B cell (primary cell): ENCODE data around the gene LRRC10B. TPM values are rescaled to one million over a fixed set of nuclear protein-coding genes. Genes with fewer than 3 reads are reported as not detected.

Experiments
- ATAC-seq: fragments of 200-7000 bp; cut with Tn5 transposase; one replicate; pipeline ENCODE4 v1.10.0; 2021; ENCODE audit warnings: low read depth, mild to moderate bottlenecking, moderate number of reproducible peaks, moderate library complexity
- CTCF ChIA-PET: fragments of 350-600 bp; sonication (Branson Sonifier 250); formaldehyde crosslinking; loops from one replicate; lab custom pipeline; 2021; ENCODE audit warnings: antibody characterized with exemption, inconsistent platforms; lab: Charles Lee
- POLR2A ChIA-PET: fragments of 350-600 bp; sonication (Branson Sonifier 250); formaldehyde crosslinking; loops from one replicate; lab custom pipeline; 2021; ENCODE audit warnings: antibody characterized with exemption; lab: Charles Lee
- DNase-seq: peaks from one replicate; pipeline ENCODE4 v3.0.0; 2013
- H2AFZ ChIP-seq: 2 replicates; pipeline ENCODE4 v1.6.1; 2012; ENCODE audit warnings: mild to moderate bottlenecking, low read depth, low read length; ENCODE audit not compliant: insufficient read depth, poor library complexity, severe bottlenecking
- H3K27ac ChIP-seq, 2 donors: 1 replicate in 1 of 2; 2 replicates in 1 of 2; pipeline ENCODE4 v1.5.1; 2012 to 2013; ENCODE audit warnings: low read length in 2 of 2, mild to moderate bottlenecking in 2 of 2, moderate library complexity in 1 of 2
- H3K27me3 ChIP-seq, 4 experiments: fragments of 200-600 bp in 1 of 4; sonication (generic) in 1 of 4; replicated peaks in 1 of 4; 1 replicate in 2 of 4; 2 replicates in 2 of 4; pipeline versions ENCODE4 v1.6.1 to v1.7.0; 2013 to 2016; ENCODE audit warnings: low read length in 3 of 4, mild to moderate bottlenecking in 2 of 4, mixed read lengths in 1 of 4, moderate library complexity in 1 of 4; ENCODE audit not compliant: insufficient read depth in 4 of 4, control insufficient read depth in 3 of 4; ENCODE audit errors: control extremely low read depth in 1 of 4
- H3K36me3 ChIP-seq, 2 experiments: replicated peaks in 1 of 2; 1 replicate in 1 of 2; 2 replicates in 1 of 2; pipeline versions ENCODE4 v1.6.1 to v1.7.1; 2013; ENCODE audit warnings: low read length in 1 of 2; ENCODE audit not compliant: insufficient read depth in 2 of 2, control insufficient read depth in 1 of 2; ENCODE audit errors: control extremely low read depth in 1 of 2, extremely low read depth in 1 of 2
- H3K4me1 ChIP-seq, 2 donors: fragments of 200-600 bp in 1 of 2; sonication (generic) in 1 of 2; 1 replicate in 1 of 2; 2 replicates in 1 of 2; pipeline versions ENCODE4 v1.5.1 to v1.6.1; 2013 to 2017; ENCODE audit warnings: low read length in 2 of 2; ENCODE audit not compliant: control insufficient read depth in 2 of 2, insufficient read depth in 2 of 2
- H3K4me2 ChIP-seq: replicated peaks from 2 replicates; pipeline ENCODE3; 2012; ENCODE audit warnings: mild to moderate bottlenecking, low read depth, low read length; ENCODE audit not compliant: poor library complexity, severe bottlenecking
- H3K4me3 ChIP-seq, 5 experiments: fragments of 200-600 bp in 1 of 5; sonication (generic) in 1 of 5; 1 replicate in 3 of 5; 2 replicates in 2 of 5; pipeline versions ENCODE4 v1.5.1 to v1.7.0; 2011 to 2016; ENCODE audit warnings: low read length in 4 of 5, mild to moderate bottlenecking in 4 of 5, low read depth in 2 of 5, control low read depth in 1 of 5, moderate library complexity in 1 of 5; ENCODE audit not compliant: insufficient read depth in 1 of 5; ENCODE audit errors: control extremely low read depth in 1 of 5, extremely low read depth in 1 of 5
- H3K79me2 ChIP-seq: fragments of 200-600 bp; sonication (generic); one replicate; pipeline ENCODE4 v1.6.0; 2016; ENCODE audit warnings: low read length; ENCODE audit not compliant: control insufficient read depth, insufficient read depth
- H3K9ac ChIP-seq: fragments of 200-600 bp; sonication (generic); 2 replicates; pipeline ENCODE4 v1.6.1; 2017; ENCODE audit warnings: mild to moderate bottlenecking, low read length, moderate library complexity
- H3K9me3 ChIP-seq, 3 donors: one replicate each; pipeline versions ENCODE4 v1.6.1 to v1.7.1; 2013; ENCODE audit warnings: low read length in 2 of 3; ENCODE audit not compliant: control insufficient read depth in 2 of 3, insufficient read depth in 1 of 3; ENCODE audit errors: control extremely low read depth in 1 of 3
- H4K20me1 ChIP-seq: 2 replicates; pipeline ENCODE4 v1.6.0; 2012; ENCODE audit warnings: mild to moderate bottlenecking, low read length; ENCODE audit not compliant: insufficient read depth, control insufficient read depth, poor library complexity, severe bottlenecking
- H3K27ac Mint-ChIP-seq: one replicate; pipeline ENCODE4 v1.8.0; 2021; ENCODE audit warnings: mixed read lengths
- H3K27me3 Mint-ChIP-seq: one replicate; pipeline ENCODE4 v1.8.0; 2021; ENCODE audit warnings: mixed read lengths
- H3K4me1 Mint-ChIP-seq: one replicate; pipeline ENCODE4 v1.8.0; 2021; ENCODE audit warnings: mixed read lengths
- H3K4me3 Mint-ChIP-seq: one replicate; pipeline ENCODE4 v1.8.0; 2021; ENCODE audit warnings: mixed read lengths
- H3K9me3 Mint-ChIP-seq: one replicate; pipeline ENCODE4 v1.8.0; 2022; ENCODE audit warnings: mixed read lengths; ENCODE audit not compliant: insufficient read depth
- EZH2 ChIP-seq: IDR thresholded peaks from 2 replicates; pipeline ENCODE4 v1.6.1; 2012; ENCODE audit warnings: borderline replicate concordance, low read depth, mild to moderate bottlenecking, moderate library complexity, low read length; ENCODE audit not compliant: insufficient read depth, poor library complexity, severe bottlenecking
- WGBS: methylation state at CpG from one replicate; pipeline ENCODE4 v1.1.5; 2013; ENCODE audit warnings: missing lambda C conversion rate; ENCODE audit not compliant: insufficient coverage; 5-methylcytosine and 5-hydroxymethylcytosine counted together
- intact Hi-C: fragments of 100-400 bp; cut with micrococcal nuclease; formaldehyde crosslinking; loops from one replicate; pipeline ENCODE4 v1.10.0; 2022
- polyA plus RNA-seq: library from polyadenylated mRNA; depleted of rRNA; stranded (reverse); fragments of >200 nt; gene quantifications from 2 replicates; pipeline ENCODE4 v1.2.3, GENCODE V29; 2012
- total RNA-seq, 2 donors: library from RNA; stranded (reverse); fragments of 120-200 nt in 1 of 2; gene quantifications; 1 replicate in 1 of 2; 2 replicates in 1 of 2; pipeline versions ENCODE4 v1.2.3 to v1.2.4, GENCODE V29; 2013 to 2022
- TF ChIP-seq, protein P1 (sequence below): fragments of 200-600 bp; IDR thresholded peaks from one replicate; pipeline ENCODE4 v1.8.0; 2022; ENCODE audit warnings: antibody characterized with exemption, mild to moderate bottlenecking

Gene LRRC10B
- total and polyA plus RNA-seq, 2 donors (not counting 1 experiment from before 2014, with no cell fraction given), result 0.15 TPM; not detected in 1

DNA sequence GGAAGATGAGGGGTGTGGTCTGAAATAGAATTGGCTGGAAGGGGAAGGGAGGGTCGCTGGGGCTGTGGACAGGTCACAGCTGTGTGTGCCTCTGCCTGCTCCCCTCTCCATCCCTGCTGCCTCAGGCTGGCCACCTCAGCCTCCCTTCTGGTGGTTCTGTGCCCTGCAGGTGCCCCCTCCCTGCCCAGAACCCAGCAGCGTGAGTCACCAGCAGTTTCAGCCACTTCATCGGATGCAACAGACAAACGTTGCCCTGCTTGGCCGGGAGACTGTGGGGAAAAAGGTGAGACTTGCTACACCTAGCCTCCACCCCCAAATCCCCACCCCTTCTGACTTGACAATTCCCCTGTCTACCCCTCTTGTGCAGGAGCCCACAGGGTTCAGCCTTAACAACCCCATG is 21.8 kb upstream of the LRRC10B start:
- Histone ChIP-seq H3K4me2 (no peak overlapping the region), H3K36me3 (peaks cover 0 to 2% of the 10 kb centered on the region in 2 experiments)
- WGBS, result 94% methylated on average over 3 of the region's 5 CpGs

DNA sequence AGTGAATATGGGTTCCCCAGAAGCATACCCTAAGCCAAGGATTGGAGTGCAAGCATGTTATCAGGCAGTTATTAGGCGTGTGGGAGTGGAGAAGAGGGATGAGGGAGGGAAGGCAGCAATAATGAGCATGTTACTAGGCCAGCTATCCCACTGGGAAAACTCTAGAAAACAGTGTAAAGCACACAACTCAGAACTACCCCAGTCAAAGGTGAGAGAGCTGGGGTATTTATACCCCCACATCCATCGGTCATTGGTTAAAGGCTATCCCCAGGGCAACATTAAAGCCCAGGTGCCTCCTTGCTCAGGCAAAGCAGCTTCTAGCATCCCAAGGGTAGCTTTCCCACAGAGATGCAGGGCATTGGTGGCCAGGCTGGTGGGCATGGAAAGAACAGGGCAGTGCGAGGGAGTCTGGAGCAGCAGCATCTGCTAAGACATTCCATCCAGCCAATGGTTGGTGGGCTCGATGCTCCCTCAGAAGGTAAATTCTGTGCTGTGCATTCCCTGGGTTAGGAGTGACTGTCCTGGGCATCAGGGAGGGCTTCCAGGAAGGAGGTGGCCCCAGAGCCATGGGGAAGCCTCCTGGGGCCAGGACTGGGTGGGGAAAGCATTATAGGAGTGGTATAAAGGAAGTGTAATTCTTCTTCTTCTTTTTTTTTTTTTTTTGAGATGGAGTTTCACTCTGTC is 21.1 kb upstream of the LRRC10B start:
- ATAC-seq (no peak), DNase-seq (no peak)
- Histone ChIP-seq H3K36me3 (peaks cover 0 to 2% of the 10 kb centered on the region in 2 experiments), H4K20me1 (no peaks in the 10 kb centered on the region), H3K27ac (no peak overlapping the region), H3K9ac (no peak overlapping the region), H3K4me3 (no peak overlapping the region), H3K4me2 (no peak overlapping the region), H3K9me3 (peaks cover 0 to 8% (median 1%) of the 10 kb centered on the region in 3 donors), H3K4me1 (no peaks in the 10 kb centered on the region), H3K79me2 (no peaks in the 10 kb centered on the region), H3K27me3 (peaks cover 0 to 2% (median 0%) of the 10 kb centered on the region in 4 experiments), H2AFZ (no peak overlapping the region)
- TF ChIP-seq, protein P1, sequence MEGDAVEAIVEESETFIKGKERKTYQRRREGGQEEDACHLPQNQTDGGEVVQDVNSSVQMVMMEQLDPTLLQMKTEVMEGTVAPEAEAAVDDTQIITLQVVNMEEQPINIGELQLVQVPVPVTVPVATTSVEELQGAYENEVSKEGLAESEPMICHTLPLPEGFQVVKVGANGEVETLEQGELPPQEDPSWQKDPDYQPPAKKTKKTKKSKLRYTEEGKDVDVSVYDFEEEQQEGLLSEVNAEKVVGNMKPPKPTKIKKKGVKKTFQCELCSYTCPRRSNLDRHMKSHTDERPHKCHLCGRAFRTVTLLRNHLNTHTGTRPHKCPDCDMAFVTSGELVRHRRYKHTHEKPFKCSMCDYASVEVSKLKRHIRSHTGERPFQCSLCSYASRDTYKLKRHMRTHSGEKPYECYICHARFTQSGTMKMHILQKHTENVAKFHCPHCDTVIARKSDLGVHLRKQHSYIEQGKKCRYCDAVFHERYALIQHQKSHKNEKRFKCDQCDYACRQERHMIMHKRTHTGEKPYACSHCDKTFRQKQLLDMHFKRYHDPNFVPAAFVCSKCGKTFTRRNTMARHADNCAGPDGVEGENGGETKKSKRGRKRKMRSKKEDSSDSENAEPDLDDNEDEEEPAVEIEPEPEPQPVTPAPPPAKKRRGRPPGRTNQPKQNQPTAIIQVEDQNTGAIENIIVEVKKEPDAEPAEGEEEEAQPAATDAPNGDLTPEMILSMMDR, result no peak
- Mint-ChIP-seq H3K9me3 (no peaks in the 10 kb centered on the region), H3K27ac (no peak overlapping the region), H3K4me3 (no peak overlapping the region), H3K4me1 (no peaks in the 10 kb centered on the region), H3K27me3 (peaks cover 10% of the 10 kb centered on the region)
- intact Hi-C loops, result no loop called here
- ChIA-PET CTCF (interaction anchor here (0.6 to 1.7 kb wide), 3 partner anchors 10 to 150 kb away, joined by 3 to 6 read pairs (median 3); no protein-coding TSS in a partner anchor), POLR2A (no interaction called here)
- WGBS, result 96% methylated on average over 3 of the region's 4 CpGs

More for the DNA sequence above, 21.8 kb upstream of the LRRC10B start:
- no peak overlapping the region for H3K9ac ChIP-seq
- H3K27ac ChIP-seq, result no peak overlapping the region
- DNase-seq (no peak), ATAC-seq (no peak)
- H3K9me3 Mint-ChIP-seq, result no peaks in the 10 kb centered on the region
- H3K27me3 Mint-ChIP-seq, result peaks cover 6% of the 10 kb centered on the region
- no peaks in the 10 kb centered on the region for H3K79me2 ChIP-seq
- peaks cover 0 to 8% (median 1%) of the 10 kb centered on the region in 3 donors for H3K9me3 ChIP-seq
- H3K4me1 ChIP-seq, result no peaks in the 10 kb centered on the region
- TF ChIP-seq, protein P1, result no peak
- TF ChIP-seq EZH2, result no peak
- intact Hi-C loops, result no loop called here
- no peak overlapping the region for H3K4me3 ChIP-seq
- no peak overlapping the region for H2AFZ ChIP-seq
- H3K27me3 ChIP-seq, result peaks cover 0 to 5% (median 0%) of the 10 kb centered on the region in 4 experiments
- ChIA-PET POLR2A (no interaction called here), CTCF (interaction anchor here (0.6 to 1.7 kb wide), 3 partner anchors 10 to 151 kb away, joined by 3 to 6 read pairs (median 3); no protein-coding TSS in a partner anchor)
- H4K20me1 ChIP-seq, result no peaks in the 10 kb centered on the region
- no peaks in the 10 kb centered on the region for H3K4me1 Mint-ChIP-seq
- H3K27ac Mint-ChIP-seq, result no peak overlapping the region
- H3K4me3 Mint-ChIP-seq, result no peak overlapping the region
